Fibroblast of pulmonary artery (primary cell): ENCODE measurements around the gene RHOD.

Source experiments
- DNase-seq: peaks from one replicate; pipeline ENCODE4 v3.0.0-alpha.2; 2010; ENCODE audit warnings: low read depth
- H3K4me3 ChIP-seq: replicated peaks from 2 replicates; pipeline ENCODE4 v1.5.1; 2011; ENCODE audit warnings: low read depth, mild to moderate bottlenecking, control low read depth, low read length, moderate library complexity
- CTCF ChIP-seq: IDR thresholded peaks from 2 replicates; pipeline ENCODE4 v1.5.1; 2011; ENCODE audit warnings: mild to moderate bottlenecking, control low read depth, low read length, inconsistent platforms; ENCODE audit errors: missing control alignments

The RHOD gene

GRCh38 chr11:67105964-67106363 is 49.3 kb downstream of the RHOD start:
- no peak for DNase-seq
- no peak overlapping the region for H3K4me3 ChIP-seq
- TF ChIP-seq CTCF, result no peak

- TF ChIP-seq CTCF, result no peak
- DNase-seq, result no peak
- H3K4me3 ChIP-seq, result no peak overlapping the region
These were observed 54.6 kb downstream of the RHOD start for GRCh38 chr11:67111261-67111660.

DNA sequence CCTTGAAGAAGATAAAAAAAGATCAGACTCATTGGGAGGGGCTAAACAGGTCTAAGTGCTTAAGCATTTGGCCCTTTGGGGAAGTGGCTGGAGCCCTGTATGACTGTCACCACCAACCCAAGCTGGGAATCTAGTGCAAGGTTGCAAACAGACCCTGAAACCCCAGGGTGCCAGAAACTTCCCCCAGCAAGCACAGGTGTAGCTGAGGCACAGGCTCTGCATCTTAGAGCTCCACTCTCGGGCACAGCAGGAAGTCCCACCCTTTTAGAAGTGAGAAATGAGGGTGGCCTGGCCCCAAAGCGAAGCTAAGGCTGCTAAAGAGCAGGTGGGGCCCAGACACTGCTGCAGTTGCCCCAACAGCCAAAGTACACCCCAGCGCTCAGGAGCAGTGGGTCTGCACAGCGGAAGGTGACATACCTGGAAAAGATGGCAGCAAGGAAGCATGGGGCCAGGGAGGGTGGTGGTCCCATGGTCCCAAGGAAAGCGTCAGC is 56.6 kb downstream of the RHOD start:
- TF ChIP-seq CTCF, result no peak
- no peak overlapping the region for H3K4me3 ChIP-seq
- DNase-seq, result no peak

- no peak overlapping the region for H3K4me3 ChIP-seq
- no peak for TF ChIP-seq CTCF
- DNase-seq, result no peak
These were observed 57.7 kb downstream of the RHOD start for GRCh38 chr11:67114275-67114896.

GRCh38 chr11:67116758-67117105 is 60.1 kb downstream of the RHOD start:
- TF ChIP-seq CTCF, result no peak
- DNase-seq, result no peak
- no peak overlapping the region for H3K4me3 ChIP-seq

DNA sequence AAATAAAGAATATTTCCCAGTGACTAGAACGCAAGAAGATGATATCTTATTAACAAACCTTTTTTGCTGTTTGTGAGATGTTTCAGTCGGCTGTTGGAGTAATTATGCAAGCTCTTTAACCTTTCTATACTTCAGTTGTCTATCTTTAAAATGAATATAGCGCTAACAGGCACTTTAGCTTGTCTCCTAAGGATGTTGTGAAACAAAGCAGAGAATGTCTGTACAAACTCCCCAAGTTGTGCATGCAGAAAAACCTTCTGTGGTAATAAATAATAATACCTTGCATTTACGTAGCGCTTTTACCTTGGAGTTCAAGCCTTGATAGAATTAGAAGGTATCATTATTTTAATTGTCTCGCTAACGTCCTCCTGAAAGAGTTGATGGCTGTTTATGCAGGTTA is 60.5 kb downstream of the RHOD start:
- H3K4me3 ChIP-seq, result no peak overlapping the region
- DNase-seq, result no peak
- TF ChIP-seq CTCF, result no peak

DNA sequence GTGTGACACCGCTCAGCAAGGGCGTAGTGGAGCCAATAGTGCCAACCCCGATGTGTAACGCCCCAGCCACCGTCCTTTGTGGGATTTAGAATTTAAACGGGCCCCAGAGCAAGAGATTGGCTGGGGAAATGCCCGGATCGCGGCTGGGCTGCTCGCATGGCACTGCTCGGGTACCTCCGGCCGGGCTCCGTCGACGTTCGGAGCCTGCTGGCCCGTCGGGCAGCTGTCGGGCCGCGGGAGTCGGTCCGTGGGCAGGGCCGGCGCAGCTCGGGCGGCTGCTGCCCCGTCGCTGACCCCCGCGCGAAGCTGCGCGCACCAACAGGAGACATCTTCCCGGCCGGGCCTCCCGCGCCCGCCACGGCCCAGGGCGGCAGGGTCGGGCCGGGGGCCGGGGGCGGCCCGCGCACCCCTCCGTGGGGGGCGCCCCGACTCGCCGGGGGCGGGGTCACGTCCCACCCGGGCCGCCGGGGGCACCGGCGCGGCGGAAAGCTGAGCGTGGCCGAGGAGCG is 61.1 kb downstream of the RHOD start:
- DNase-seq, result no peak
- no peak overlapping the region for H3K4me3 ChIP-seq
- TF ChIP-seq CTCF, result no peak
